Neuronal stem cell (in vitro differentiated cells): Measurements from ENCODE around the gene COL11A2.
A peak's percentile ranks its signal among the peaks of the same experiment; 100 is the strongest.

ENCODE experiments used
- DNase-seq: peaks from one replicate; pipeline ENCODE4 v3.0.0-alpha.2; 2013; ENCODE audit warnings: low spot score
- H2AFZ ChIP-seq: one replicate; pipeline ENCODE4 v1.6.1; 2013; ENCODE audit warnings: mild to moderate bottlenecking, low read length, inconsistent platforms
- H2AK5ac ChIP-seq: 2 replicates; pipeline ENCODE4 v1.6.1; 2013; ENCODE audit warnings: low read depth, mild to moderate bottlenecking, inconsistent platforms, low read length, moderate library complexity, mixed read lengths
- H2BK120ac ChIP-seq: 2 replicates; pipeline ENCODE4 v1.6.1; 2013; ENCODE audit warnings: low read depth, mild to moderate bottlenecking, inconsistent platforms, low read length, moderate library complexity, mixed read lengths
- H2BK12ac ChIP-seq: one replicate; pipeline ENCODE4 v1.6.1; 2013; ENCODE audit warnings: low read length, inconsistent platforms
- H2BK15ac ChIP-seq: 2 replicates; pipeline ENCODE4 v1.6.1; 2013; ENCODE audit warnings: mild to moderate bottlenecking, low read length, inconsistent platforms, mixed read lengths
- H2BK5ac ChIP-seq: one replicate; pipeline ENCODE4 v1.6.1; 2013; ENCODE audit warnings: inconsistent platforms, mild to moderate bottlenecking, low read length, moderate library complexity
- H3K14ac ChIP-seq: one replicate; pipeline ENCODE4 v1.6.1; 2013; ENCODE audit warnings: low read length, inconsistent platforms
- H3K18ac ChIP-seq: 2 replicates; pipeline ENCODE4 v1.6.1; 2013; ENCODE audit warnings: low read length, inconsistent platforms
- H3K23ac ChIP-seq: 2 replicates; pipeline ENCODE4 v1.6.1; 2013; ENCODE audit warnings: low read depth, mild to moderate bottlenecking, mixed read lengths, low read length, inconsistent platforms; ENCODE audit not compliant: poor library complexity
- H3K27ac ChIP-seq: replicated peaks from 3 replicates; pipeline ENCODE4 v1.5.1; 2013; ENCODE audit warnings: low read length, inconsistent platforms
- H3K27me3 ChIP-seq, 3 experiments: 2 replicates each; pipeline ENCODE4 v1.6.1; 2013; ENCODE audit warnings: low read length in 3 of 3, mild to moderate bottlenecking in 2 of 3, inconsistent platforms in 1 of 3, low read depth in 1 of 3, mixed read lengths in 1 of 3, moderate library complexity in 1 of 3; ENCODE audit not compliant: control insufficient read depth in 3 of 3, insufficient read depth in 3 of 3
- H3K36me3 ChIP-seq, 2 donors: replicated peaks in 1 of 2; 2 replicates each; pipeline ENCODE4 v1.6.1; 2013; ENCODE audit warnings: low read length in 2 of 2; ENCODE audit not compliant: control insufficient read depth in 2 of 2, insufficient read depth in 2 of 2
- H3K4ac ChIP-seq: 2 replicates; pipeline ENCODE4 v1.6.1; 2013; ENCODE audit warnings: inconsistent platforms, mild to moderate bottlenecking, low read length, moderate library complexity
- H3K4me1 ChIP-seq, 2 donors: 1 replicate in 1 of 2; 2 replicates in 1 of 2; pipeline ENCODE4 v1.6.1; 2013; ENCODE audit warnings: low read length in 2 of 2, low read depth in 1 of 2; ENCODE audit not compliant: control insufficient read depth in 2 of 2, insufficient read depth in 1 of 2
- H3K4me2 ChIP-seq: one replicate; pipeline ENCODE4 v1.6.1; 2013; ENCODE audit warnings: mild to moderate bottlenecking, low read length, inconsistent platforms; ENCODE audit not compliant: insufficient read depth, poor library complexity, severe bottlenecking
- H3K4me3 ChIP-seq, 2 donors: 2 replicates each; pipeline ENCODE4 v1.5.1; 2013; ENCODE audit warnings: low read length in 2 of 2, mild to moderate bottlenecking in 2 of 2, inconsistent platforms in 1 of 2, moderate library complexity in 1 of 2
- H3K79me1 ChIP-seq: one replicate; pipeline ENCODE4 v1.6.1; 2013; ENCODE audit warnings: low read depth, mild to moderate bottlenecking, inconsistent platforms, low read length, moderate library complexity
- H3K9ac ChIP-seq: one replicate; pipeline ENCODE4 v1.6.1; 2013; ENCODE audit warnings: mild to moderate bottlenecking, low read depth, low read length, inconsistent platforms; ENCODE audit not compliant: poor library complexity
- H3K9me3 ChIP-seq, 2 donors: replicated peaks in 1 of 2; 2 replicates each; pipeline versions ENCODE3 to v1.6.1; 2013; ENCODE audit warnings: low read length in 2 of 2, mild to moderate bottlenecking in 2 of 2, inconsistent platforms in 1 of 2, low read depth in 1 of 2, mixed read lengths in 1 of 2, moderate library complexity in 1 of 2; ENCODE audit not compliant: control insufficient read depth in 2 of 2, insufficient read depth in 1 of 2
- H4K8ac ChIP-seq: one replicate; pipeline ENCODE4 v1.6.1; 2013; ENCODE audit warnings: low read depth, mild to moderate bottlenecking, inconsistent platforms, low read length, moderate library complexity
- H4K91ac ChIP-seq: one replicate; pipeline ENCODE4 v1.6.1; 2013; ENCODE audit warnings: low read length, low read depth, mild to moderate bottlenecking, inconsistent platforms; ENCODE audit not compliant: poor library complexity
- WGBS, 2 donors: extraction: QIAGEN DNeasy Blood & Tissue Kit; methylation state at CpG; one replicate each; pipeline ENCODE4 v1.1.7; 2013; ENCODE audit warnings: missing lambda C conversion rate in 2 of 2, mixed read lengths in 1 of 2; ENCODE audit not compliant: insufficient read length in 2 of 2, insufficient replicate concordance in 1 of 2; ENCODE audit errors: extremely low coverage in 2 of 2; 5-methylcytosine and 5-hydroxymethylcytosine counted together

COL11A2 gene

DNA sequence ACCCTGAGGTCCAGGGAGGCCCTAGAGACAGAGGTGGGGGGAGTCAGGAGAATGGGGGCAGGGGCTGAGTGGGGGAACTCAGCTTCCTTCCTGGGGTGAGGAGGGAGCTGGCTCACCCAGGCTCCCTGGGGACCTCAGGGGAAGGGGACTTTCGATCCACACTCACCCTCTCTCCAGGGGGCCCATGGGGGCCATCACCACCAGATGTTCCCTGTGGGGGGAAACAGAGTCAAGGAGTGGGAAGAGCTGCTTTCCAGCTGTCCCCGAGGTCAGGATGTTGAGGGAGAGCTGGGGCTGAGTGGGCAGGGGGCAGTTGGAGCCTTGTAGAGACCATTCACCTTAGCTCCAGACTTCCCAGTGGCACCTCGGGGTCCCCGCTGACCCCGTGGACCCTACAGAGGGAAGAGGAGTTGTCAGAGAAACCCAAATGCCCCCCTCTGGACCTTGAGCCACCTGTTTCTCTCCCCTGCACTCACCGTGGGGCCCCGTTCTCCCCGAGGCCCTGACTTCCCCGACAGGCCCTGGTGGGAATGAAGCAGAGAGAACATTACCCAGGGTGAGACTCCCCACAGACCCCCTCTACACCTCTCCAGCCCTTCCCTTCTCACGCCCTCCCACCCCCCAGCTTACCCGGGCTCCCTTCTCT, 18.6 kb downstream of the COL11A2 start:
- Histone ChIP-seq H2BK15ac (no peak overlapping the region), H2AFZ (no peak overlapping the region), H3K14ac (no peak overlapping the region), H3K79me1 (peaks cover 2% of the 10 kb centered on the region), H3K27ac (no peak overlapping the region), H2AK5ac (peak overlapping the region; percentile 90), H3K4me2 (no peak overlapping the region), H2BK120ac (no peak overlapping the region), H2BK5ac (no peak overlapping the region), H3K27me3 (peaks cover 0 to 4% (median 0%) of the 10 kb centered on the region in 3 experiments), H2BK12ac (no peak overlapping the region), H3K9ac (peak overlapping the region; percentile 21), H3K18ac (peak overlapping the region; percentile 57), H3K4me1 (peaks cover 0 to 3% of the 10 kb centered on the region in 2 donors), H4K91ac (no peak overlapping the region), H3K23ac (no peak overlapping the region), H3K4me3 (no peak overlapping the region), H4K8ac (no peak overlapping the region), H3K36me3 (no peaks in the 10 kb centered on the region), H3K4ac (no peak overlapping the region), H3K9me3 (no peaks in the 10 kb centered on the region)
- no peak for DNase-seq
- WGBS, 2 donors, result no CpG with 5 or more reads among the region's 11 CpGs

DNA sequence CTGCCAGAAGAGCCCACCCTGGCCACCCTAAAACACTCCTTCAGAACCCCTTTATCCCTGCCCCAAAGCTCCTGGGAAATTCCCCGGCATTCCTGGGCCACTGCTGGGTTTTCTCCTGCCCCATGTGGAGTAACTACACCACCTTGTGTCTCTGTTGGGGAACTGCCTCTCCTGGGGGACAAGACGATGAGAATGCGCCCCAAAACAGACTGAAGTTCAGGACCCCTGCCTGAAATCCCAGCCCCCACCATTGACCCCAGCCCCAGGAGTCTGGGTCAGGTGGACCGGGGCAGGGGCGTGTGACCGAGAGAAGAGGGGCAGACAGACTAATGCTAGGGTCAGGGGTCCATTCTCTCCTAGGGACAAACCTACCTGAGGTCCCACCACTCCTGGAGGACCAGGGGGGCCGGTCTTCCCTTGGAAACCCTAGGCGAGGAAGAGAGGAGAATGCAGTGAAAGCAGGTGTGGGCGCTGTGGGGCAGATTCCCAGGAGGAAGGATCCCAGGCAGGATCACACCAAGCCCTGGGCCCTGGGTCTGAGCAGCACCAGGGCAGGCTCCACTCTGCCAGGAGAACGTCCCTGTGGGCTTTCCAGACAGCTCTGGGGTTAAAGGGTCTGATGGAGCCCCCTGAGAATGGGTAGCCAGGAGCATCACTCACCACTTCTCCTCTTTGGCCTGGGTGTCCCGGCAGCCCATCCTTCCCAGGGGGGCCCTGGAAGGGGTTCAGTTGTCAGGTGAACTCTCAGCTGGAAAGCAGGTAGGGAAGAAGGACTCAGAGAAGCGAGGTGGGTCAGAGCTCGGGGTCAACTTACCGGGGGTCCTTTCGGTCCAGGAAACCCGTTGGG, 19.4 kb downstream of the COL11A2 start:
- Histone ChIP-seq H4K91ac (no peak overlapping the region), H3K36me3 (no peaks in the 10 kb centered on the region), H3K4me3 (no peak overlapping the region), H4K8ac (peak overlapping the region; percentile 65), H3K9me3 (no peaks in the 10 kb centered on the region), H2AFZ (no peak overlapping the region), H2BK15ac (peak overlapping the region; percentile 30), H3K4me2 (no peak overlapping the region), H2AK5ac (peak overlapping the region; percentile 90), H3K14ac (no peak overlapping the region), H2BK12ac (no peak overlapping the region), H3K4ac (peak overlapping the region; percentile 93), H2BK5ac (no peak overlapping the region), H3K27ac (no peak overlapping the region), H2BK120ac (no peak overlapping the region), H3K27me3 (peaks cover 0 to 4% (median 0%) of the 10 kb centered on the region in 3 experiments), H3K79me1 (peaks cover 2% of the 10 kb centered on the region), H3K9ac (peak overlapping the region; percentile 21), H3K18ac (peak overlapping the region; percentile 27), H3K23ac (no peak overlapping the region), H3K4me1 (peaks cover 0 to 1% of the 10 kb centered on the region in 2 donors)
- WGBS, 2 donors, result no CpG with 5 or more reads among the region's 16 CpGs
- DNase-seq, result peak; percentile 29

DNA sequence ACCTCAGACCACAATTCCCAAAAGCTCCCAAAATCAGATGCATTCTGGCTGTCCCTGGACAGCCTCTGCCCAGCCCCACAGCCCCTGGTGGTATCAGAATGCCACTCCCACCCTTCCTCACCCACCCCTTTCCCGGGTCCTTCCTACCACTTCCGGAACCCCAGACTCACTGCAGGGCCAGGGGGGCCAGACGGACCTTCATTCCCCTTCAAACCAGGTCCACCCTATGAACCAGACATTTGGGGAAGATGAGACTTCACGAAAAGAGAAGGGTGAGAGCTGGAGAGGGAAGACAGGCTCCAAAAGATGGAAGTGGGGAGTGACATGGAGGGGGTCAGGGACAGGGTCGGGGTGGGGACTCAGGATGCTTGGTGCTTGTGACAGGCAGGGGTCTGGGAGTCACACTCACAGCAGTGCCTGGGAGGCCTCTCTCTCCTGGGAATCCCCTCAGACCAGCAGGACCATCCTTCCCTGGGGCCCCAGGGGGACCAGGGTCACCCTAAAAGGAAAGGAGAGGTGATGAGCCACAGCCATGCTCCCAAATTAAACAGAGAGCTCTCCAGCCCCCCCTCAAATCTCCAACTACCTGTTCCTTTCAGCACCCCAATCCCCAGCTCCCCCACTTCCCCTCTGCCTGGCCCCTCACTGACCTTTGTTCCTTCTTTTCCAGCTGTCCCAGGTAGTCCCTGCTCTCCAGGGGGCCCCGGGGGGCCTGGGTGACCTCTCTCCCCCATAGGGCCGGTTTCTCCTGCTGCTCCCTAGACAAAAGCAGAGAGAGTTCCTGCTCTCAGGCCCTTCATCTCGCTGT, 20.2 kb downstream of the COL11A2 start:
- H3K4me1 ChIP-seq, result no peaks in the 10 kb centered on the region
- no peak overlapping the region for H2BK120ac ChIP-seq
- H3K79me1 ChIP-seq, result peaks cover 2% of the 10 kb centered on the region
- peak overlapping the region; percentile 2 for H3K4me2 ChIP-seq
- H3K27ac ChIP-seq, result no peak overlapping the region
- no peak overlapping the region for H3K4me3 ChIP-seq
- peak overlapping the region; percentile 64 for H3K18ac ChIP-seq
- no peaks in the 10 kb centered on the region for H3K36me3 ChIP-seq
- no peak overlapping the region for H2BK12ac ChIP-seq
- no peak overlapping the region for H3K14ac ChIP-seq
- peaks cover 0 to 4% (median 0%) of the 10 kb centered on the region in 3 experiments for H3K27me3 ChIP-seq
- H3K4ac ChIP-seq, result no peak overlapping the region
- H3K9me3 ChIP-seq, result no peaks in the 10 kb centered on the region
- WGBS, 2 donors, result no CpG with 5 or more reads among the region's 8 CpGs
- H4K91ac ChIP-seq, result no peak overlapping the region
- DNase-seq, result no peak
- no peak overlapping the region for H2AFZ ChIP-seq
- no peak overlapping the region for H2BK15ac ChIP-seq
- peak overlapping the region; percentile 31 for H3K23ac ChIP-seq
- H4K8ac ChIP-seq, result no peak overlapping the region
- H2AK5ac ChIP-seq, result no peak overlapping the region
- peak overlapping the region; percentile 53 for H2BK5ac ChIP-seq
- no peak overlapping the region for H3K9ac ChIP-seq
